LNCaP clone FGC (cell line): ENCODE results near the gene FAM83D.

ENCODE experiments used
- DNase-seq: peaks from one replicate; pipeline ENCODE4 v3.0.0-alpha.2; 2011; ENCODE audit warnings: low read depth
- H3K4me3 ChIP-seq: 2 replicates; pipeline ENCODE4 v1.5.1; 2011; ENCODE audit warnings: mild to moderate bottlenecking, low read depth, low read length, control low read depth
- TF ChIP-seq, protein P1 (sequence below): IDR thresholded peaks from 2 replicates; pipeline ENCODE4 v1.5.1; 2012; ENCODE audit warnings: mild to moderate bottlenecking; ENCODE audit not compliant: control insufficient read depth, insufficient read depth; ENCODE audit errors: extremely low read depth

Gene FAM83D

DNA sequence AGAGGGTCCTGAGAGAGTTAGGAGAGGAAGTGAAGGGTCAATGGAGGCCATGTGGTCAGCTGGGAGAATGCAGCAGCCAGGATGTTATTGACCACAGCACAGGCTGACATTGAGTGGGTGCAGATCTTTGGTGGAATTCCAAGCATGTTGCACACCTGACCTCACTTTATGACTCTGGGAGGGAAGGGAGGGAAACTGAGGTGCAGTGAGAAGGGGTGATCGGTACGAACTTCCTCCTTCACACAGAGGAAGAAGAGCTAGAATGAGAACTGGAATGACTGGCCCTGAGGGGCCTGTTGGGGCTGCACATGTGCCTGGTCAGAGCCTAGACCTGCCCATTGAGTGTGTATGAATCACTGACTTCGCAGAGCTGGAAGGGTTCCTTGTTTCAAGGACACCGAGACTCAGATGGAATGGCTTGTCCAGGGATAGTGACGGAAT lies 9.8 kb downstream of the FAM83D start:
- no peak overlapping the region for H3K4me3 ChIP-seq
- no peak for DNase-seq
- TF ChIP-seq, protein P1, sequence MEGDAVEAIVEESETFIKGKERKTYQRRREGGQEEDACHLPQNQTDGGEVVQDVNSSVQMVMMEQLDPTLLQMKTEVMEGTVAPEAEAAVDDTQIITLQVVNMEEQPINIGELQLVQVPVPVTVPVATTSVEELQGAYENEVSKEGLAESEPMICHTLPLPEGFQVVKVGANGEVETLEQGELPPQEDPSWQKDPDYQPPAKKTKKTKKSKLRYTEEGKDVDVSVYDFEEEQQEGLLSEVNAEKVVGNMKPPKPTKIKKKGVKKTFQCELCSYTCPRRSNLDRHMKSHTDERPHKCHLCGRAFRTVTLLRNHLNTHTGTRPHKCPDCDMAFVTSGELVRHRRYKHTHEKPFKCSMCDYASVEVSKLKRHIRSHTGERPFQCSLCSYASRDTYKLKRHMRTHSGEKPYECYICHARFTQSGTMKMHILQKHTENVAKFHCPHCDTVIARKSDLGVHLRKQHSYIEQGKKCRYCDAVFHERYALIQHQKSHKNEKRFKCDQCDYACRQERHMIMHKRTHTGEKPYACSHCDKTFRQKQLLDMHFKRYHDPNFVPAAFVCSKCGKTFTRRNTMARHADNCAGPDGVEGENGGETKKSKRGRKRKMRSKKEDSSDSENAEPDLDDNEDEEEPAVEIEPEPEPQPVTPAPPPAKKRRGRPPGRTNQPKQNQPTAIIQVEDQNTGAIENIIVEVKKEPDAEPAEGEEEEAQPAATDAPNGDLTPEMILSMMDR: no peak

DNA sequence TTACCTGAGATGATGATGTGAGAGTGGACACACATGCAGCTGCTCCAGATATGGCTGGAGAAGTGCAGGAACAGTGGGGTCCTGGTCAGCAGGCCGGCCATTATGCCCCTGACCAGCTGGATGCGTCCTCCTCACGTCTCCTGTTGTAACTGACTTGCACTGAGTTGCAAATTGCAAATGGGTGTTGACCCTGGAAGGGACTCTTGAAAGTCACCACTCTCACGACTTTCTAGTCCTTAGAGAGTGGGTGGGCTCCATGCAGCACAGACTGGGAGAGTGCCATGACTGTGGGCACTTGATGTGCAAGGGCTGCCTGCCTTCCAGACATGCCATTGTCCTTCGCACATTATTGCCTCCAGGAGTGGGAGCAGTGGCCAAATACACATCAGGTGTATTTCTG lies 10.8 kb downstream of the FAM83D start:
- TF ChIP-seq, protein P1: no peak
- H3K4me3 ChIP-seq: no peak overlapping the region
- no peak for DNase-seq

DNA sequence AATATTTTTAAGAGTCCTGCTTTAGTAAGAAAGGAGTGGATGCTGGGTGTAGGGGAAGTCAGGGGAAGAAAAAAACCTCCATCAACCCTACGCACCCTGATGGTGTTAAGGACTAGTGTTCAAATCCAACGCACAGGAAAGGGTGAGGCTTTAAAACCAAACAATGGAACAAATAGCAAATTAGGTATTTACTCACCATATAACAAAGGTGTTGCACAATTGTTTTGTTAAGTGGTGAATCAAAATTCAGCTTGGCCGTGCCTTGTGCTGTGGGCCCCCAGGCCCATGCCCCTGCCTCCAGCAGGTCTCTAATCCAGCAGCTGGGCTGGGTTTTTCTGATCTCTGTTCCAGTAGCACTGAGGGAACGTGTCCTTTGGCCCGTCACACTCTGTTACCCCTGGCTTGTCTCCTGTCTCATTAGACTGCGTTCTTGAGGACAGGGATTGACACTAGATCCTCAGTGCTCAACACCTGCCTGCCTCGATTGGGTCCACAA lies 11.8 kb downstream of the FAM83D start:
- no peak for DNase-seq
- TF ChIP-seq, protein P1: no peak
- no peak overlapping the region for H3K4me3 ChIP-seq

DNA sequence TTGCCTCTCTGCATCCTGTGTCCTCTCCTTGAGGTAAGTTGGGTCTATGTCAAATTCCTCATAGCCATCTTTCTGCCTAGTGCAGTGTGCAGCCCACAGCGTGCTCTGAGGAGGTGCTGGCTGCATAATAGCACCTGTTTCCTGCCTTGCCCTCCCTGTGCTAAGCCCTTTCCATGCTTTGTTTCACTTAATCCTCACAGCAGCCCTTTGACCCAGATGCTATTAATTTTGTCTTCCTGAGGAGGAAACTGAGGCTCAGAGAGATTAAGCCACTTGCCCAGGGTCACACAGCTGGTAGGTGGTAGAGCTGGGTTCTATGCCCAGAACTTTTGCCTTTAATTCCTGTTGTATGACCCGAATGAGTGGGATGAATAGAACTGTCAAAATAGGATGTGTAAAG lies 13.5 kb downstream of the FAM83D start:
- TF ChIP-seq, protein P1: no peak
- DNase-seq: no peak

DNA sequence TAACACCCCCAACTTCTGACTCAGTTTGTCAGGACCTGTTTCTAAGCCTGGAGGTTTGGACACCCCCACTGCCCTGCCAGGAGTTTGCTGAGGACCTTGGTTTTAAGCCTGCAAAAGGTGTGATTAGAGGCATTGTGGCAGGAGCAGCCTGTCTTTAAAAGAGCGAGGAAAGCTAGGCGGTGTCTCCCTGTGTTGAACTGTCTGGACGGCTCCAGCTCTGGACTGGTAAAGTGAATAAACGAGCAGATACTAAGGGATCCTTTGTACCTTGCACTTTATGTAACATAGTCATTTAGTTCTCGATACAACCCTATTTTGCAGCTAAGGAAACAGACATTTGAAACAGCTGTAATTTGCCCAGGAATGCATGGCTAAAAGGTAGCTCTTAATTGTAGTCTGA lies 14.4 kb downstream of the FAM83D start:
- H3K4me3 ChIP-seq: no peak overlapping the region
- TF ChIP-seq, protein P1: no peak
- DNase-seq: no peak

More for the DNA sequence above, 13.5 kb downstream of the FAM83D start:
- H3K4me3 ChIP-seq: no peak overlapping the region

DNA sequence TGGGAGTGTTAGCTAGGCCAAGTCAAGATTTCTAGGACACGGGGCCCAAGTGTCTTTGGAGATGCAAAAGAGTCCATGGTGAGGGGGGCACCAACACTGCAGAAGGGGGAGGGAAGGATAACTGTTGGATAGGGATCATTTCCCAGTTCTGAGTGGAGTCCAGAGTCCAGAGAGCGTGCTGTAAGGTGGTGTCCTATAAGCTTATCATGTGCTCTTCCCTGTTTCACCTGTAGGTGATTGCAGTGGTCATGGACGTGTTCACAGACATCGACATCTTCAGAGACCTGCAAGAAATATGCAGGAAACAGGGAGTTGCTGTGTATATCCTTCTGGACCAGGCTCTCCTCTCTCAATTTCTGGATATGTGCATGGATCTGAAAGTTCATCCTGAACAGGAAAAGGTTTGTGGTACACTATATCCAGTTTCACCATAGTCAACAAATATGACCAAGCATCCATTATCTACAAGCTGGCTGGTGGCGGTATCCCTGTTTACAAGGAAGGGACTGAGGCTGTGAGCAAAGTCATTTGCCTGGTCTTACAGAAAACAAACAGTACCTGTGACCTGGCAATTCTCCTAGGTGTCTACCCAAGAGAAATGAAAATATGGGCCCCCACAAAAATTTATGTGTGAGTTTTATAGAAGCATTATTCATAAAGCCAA lies 15.6 kb downstream of the FAM83D start:
- TF ChIP-seq, protein P1: no peak
- no peak overlapping the region for H3K4me3 ChIP-seq
- DNase-seq: no peak

DNA sequence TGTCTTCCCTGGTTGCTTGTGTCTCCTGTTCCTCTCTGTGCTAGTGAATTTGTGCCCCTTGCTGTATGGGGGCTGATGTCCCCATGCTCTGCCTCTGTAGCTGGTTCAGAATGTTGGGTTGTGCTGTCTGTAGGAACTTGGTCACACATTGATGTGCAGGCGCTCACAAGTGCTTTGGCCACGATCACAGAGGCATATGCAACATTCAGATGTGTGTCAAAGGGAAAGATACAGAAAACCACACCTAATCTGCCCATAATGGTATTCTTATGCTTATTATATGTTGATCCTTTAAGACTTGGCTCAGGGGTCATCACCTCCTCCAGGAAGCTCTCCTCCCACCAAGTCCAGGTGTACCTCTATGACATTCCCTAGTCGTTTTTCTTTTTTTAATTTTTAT lies 18.8 kb downstream of the FAM83D start:
- DNase-seq: no peak
- H3K4me3 ChIP-seq: no peak overlapping the region
- TF ChIP-seq, protein P1: no peak
